Central memory CD8-positive, alpha-beta T cell (primary cell): ENCODE data around the gene CHD9.

Source experiments
- ATAC-seq: fragments of 150-1000 bp; cut with Tn5 transposase; replicated peaks from 2 replicates; pipeline ENCODE4 v1.10.0; 2022; ENCODE audit warnings: mild to moderate bottlenecking, moderate FRiP score, moderate number of reproducible peaks; ENCODE audit not compliant: poor library complexity, severe bottlenecking; ENCODE audit errors: extremely low read depth
- DNase-seq, 2 donors: peaks; one replicate each; pipeline ENCODE4 v3.0.0; 2021; ENCODE audit warnings: low spot score in 2 of 2
- H3K27ac Mint-ChIP-seq: one replicate; pipeline ENCODE4 v1.8.0; 2022; ENCODE audit warnings: low read depth, mild to moderate bottlenecking, moderate library complexity, mixed read lengths
- H3K27me3 Mint-ChIP-seq: one replicate; pipeline ENCODE4 v1.8.0; 2022; ENCODE audit warnings: mixed read lengths
- H3K36me3 Mint-ChIP-seq: one replicate; pipeline ENCODE4 v1.8.0; 2022; ENCODE audit warnings: mild to moderate bottlenecking, moderate library complexity, mixed read lengths; ENCODE audit not compliant: insufficient read depth
- H3K4me1 Mint-ChIP-seq: one replicate; pipeline ENCODE4 v1.8.0; 2022; ENCODE audit warnings: mixed read lengths
- H3K4me3 Mint-ChIP-seq: one replicate; pipeline ENCODE4 v1.8.0; 2022; ENCODE audit warnings: mild to moderate bottlenecking, moderate library complexity, mixed read lengths
- H3K9me3 Mint-ChIP-seq: one replicate; pipeline ENCODE4 v1.8.0; 2022; ENCODE audit warnings: mixed read lengths

CHD9 gene

GRCh38 chr16:53147500-53148065 lies 92.8 kb downstream of the CHD9 start:
- H3K9me3 Mint-ChIP-seq = no peaks in the 10 kb centered on the region
- H3K4me3 Mint-ChIP-seq = no peak overlapping the region
- H3K27me3 Mint-ChIP-seq = no peaks in the 10 kb centered on the region
- peaks cover 4% of the 10 kb centered on the region for H3K36me3 Mint-ChIP-seq
- ATAC-seq (no peak), DNase-seq (no peak)
- H3K4me1 Mint-ChIP-seq = peaks cover 11% of the 10 kb centered on the region
- no peak overlapping the region for H3K27ac Mint-ChIP-seq

- Mint-ChIP-seq H3K36me3 (peaks cover 2% of the 10 kb centered on the region), H3K4me3 (no peak overlapping the region), H3K9me3 (no peaks in the 10 kb centered on the region), H3K4me1 (peaks cover 11% of the 10 kb centered on the region), H3K27ac (no peak overlapping the region), H3K27me3 (no peaks in the 10 kb centered on the region)
- DNase-seq = no peak
- no peak for ATAC-seq
Measured at GRCh38 chr16:53150769-53151168, 96.0 kb downstream of the CHD9 start.

GRCh38 chr16:53152329-53152728 lies 97.5 kb downstream of the CHD9 start:
- Mint-ChIP-seq H3K27ac (no peak overlapping the region), H3K9me3 (no peaks in the 10 kb centered on the region), H3K36me3 (peaks cover 15% of the 10 kb centered on the region), H3K4me3 (no peak overlapping the region), H3K4me1 (peaks cover 11% of the 10 kb centered on the region), H3K27me3 (no peaks in the 10 kb centered on the region)
- ATAC-seq = no peak
- no peak for DNase-seq

- Mint-ChIP-seq H3K27me3 (no peaks in the 10 kb centered on the region), H3K9me3 (no peaks in the 10 kb centered on the region), H3K27ac (no peak overlapping the region), H3K4me1 (peaks cover 11% of the 10 kb centered on the region), H3K36me3 (peaks cover 14% of the 10 kb centered on the region), H3K4me3 (no peak overlapping the region)
- no peak for ATAC-seq
- no peak for DNase-seq
Measured at GRCh38 chr16:53153130-53153529, 98.3 kb downstream of the CHD9 start.

GRCh38 chr16:53154513-53154912 lies 99.7 kb downstream of the CHD9 start:
- Mint-ChIP-seq H3K27me3 (no peaks in the 10 kb centered on the region), H3K9me3 (no peaks in the 10 kb centered on the region), H3K27ac (no peak overlapping the region), H3K36me3 (peaks cover 14% of the 10 kb centered on the region), H3K4me1 (no peaks in the 10 kb centered on the region), H3K4me3 (no peak overlapping the region)
- ATAC-seq (no peak), DNase-seq (no peak)

- no peaks in the 10 kb centered on the region for H3K4me1 Mint-ChIP-seq
- no peak for DNase-seq
- H3K9me3 Mint-ChIP-seq = no peaks in the 10 kb centered on the region
- H3K27ac Mint-ChIP-seq = no peak overlapping the region
- H3K27me3 Mint-ChIP-seq = no peaks in the 10 kb centered on the region
- H3K36me3 Mint-ChIP-seq = peaks cover 14% of the 10 kb centered on the region
- no peak for ATAC-seq
- no peak overlapping the region for H3K4me3 Mint-ChIP-seq
Measured at GRCh38 chr16:53156516-53156915, 101.7 kb downstream of the CHD9 start.

- Mint-ChIP-seq H3K4me3 (no peak overlapping the region), H3K27me3 (no peaks in the 10 kb centered on the region), H3K9me3 (no peaks in the 10 kb centered on the region), H3K4me1 (no peaks in the 10 kb centered on the region), H3K36me3 (peaks cover 15% of the 10 kb centered on the region), H3K27ac (no peak overlapping the region)
- no peak for DNase-seq
- no peak for ATAC-seq
Measured at GRCh38 chr16:53159781-53160436, 105.1 kb downstream of the CHD9 start.

GRCh38 chr16:53166099-53166498 lies 111.3 kb downstream of the CHD9 start:
- DNase-seq = no peak
- no peak for ATAC-seq
- Mint-ChIP-seq H3K9me3 (no peaks in the 10 kb centered on the region), H3K27me3 (no peaks in the 10 kb centered on the region), H3K4me1 (peaks cover 17% of the 10 kb centered on the region), H3K27ac (peak overlapping the region; percentile 38), H3K4me3 (no peak overlapping the region), H3K36me3 (peaks cover 3% of the 10 kb centered on the region)

- Mint-ChIP-seq H3K4me1 (peaks cover 20% of the 10 kb centered on the region), H3K9me3 (no peaks in the 10 kb centered on the region)
Measured at GRCh38 chr16:53168744-53169143, 114.0 kb downstream of the CHD9 start.

GRCh38 chr16:53172517-53172916 lies 117.7 kb downstream of the CHD9 start:
- H3K4me1 Mint-ChIP-seq = peaks cover 34% of the 10 kb centered on the region
- no peak overlapping the region for H3K4me3 Mint-ChIP-seq
- H3K36me3 Mint-ChIP-seq = peaks cover 4% of the 10 kb centered on the region
- H3K9me3 Mint-ChIP-seq = no peaks in the 10 kb centered on the region
- no peak overlapping the region for H3K27ac Mint-ChIP-seq
- DNase-seq (no peak), ATAC-seq (no peak)
- no peaks in the 10 kb centered on the region for H3K27me3 Mint-ChIP-seq

More at GRCh38 chr16:53168744-53169143, 114.0 kb downstream of the CHD9 start:
- Mint-ChIP-seq H3K4me3 (no peak overlapping the region), H3K36me3 (peaks cover 4% of the 10 kb centered on the region), H3K27ac (no peak overlapping the region), H3K27me3 (no peaks in the 10 kb centered on the region)
- ATAC-seq (no peak), DNase-seq (no peak)

GRCh38 chr16:53175118-53175517 lies 120.3 kb downstream of the CHD9 start:
- Mint-ChIP-seq H3K4me1 (peaks cover 35% of the 10 kb centered on the region), H3K36me3 (peaks cover 2% of the 10 kb centered on the region), H3K27me3 (no peaks in the 10 kb centered on the region), H3K9me3 (no peaks in the 10 kb centered on the region), H3K4me3 (no peak overlapping the region), H3K27ac (no peak overlapping the region)
- DNase-seq (no peak), ATAC-seq (no peak)

- ATAC-seq = no peak
- no peak overlapping the region for H3K27ac Mint-ChIP-seq
- no peak for DNase-seq
- peaks cover 30% of the 10 kb centered on the region for H3K4me1 Mint-ChIP-seq
- H3K9me3 Mint-ChIP-seq = no peaks in the 10 kb centered on the region
- peaks cover 4% of the 10 kb centered on the region for H3K36me3 Mint-ChIP-seq
- no peak overlapping the region for H3K4me3 Mint-ChIP-seq
- no peaks in the 10 kb centered on the region for H3K27me3 Mint-ChIP-seq
Measured at GRCh38 chr16:53176434-53176833, 121.6 kb downstream of the CHD9 start.

- H3K27ac Mint-ChIP-seq = no peak overlapping the region
- no peak overlapping the region for H3K4me3 Mint-ChIP-seq
- no peaks in the 10 kb centered on the region for H3K4me1 Mint-ChIP-seq
- no peaks in the 10 kb centered on the region for H3K27me3 Mint-ChIP-seq
- H3K9me3 Mint-ChIP-seq = peaks cover 5% of the 10 kb centered on the region
- H3K36me3 Mint-ChIP-seq = peaks cover 9% of the 10 kb centered on the region
- DNase-seq = no peak
- ATAC-seq = no peak
Measured at GRCh38 chr16:53183442-53183841, 128.7 kb downstream of the CHD9 start.
